ENCODE measurements around the gene PRR19.

- TF ChIP-seq POLR2A (IDR thresholded peaks at IDR 0.05; ENCODE audit: low read depth, low read length) (no peak), POLR2AphosphoS5 (IDR thresholded peaks at IDR 0.05; ENCODE audit: low read depth, low read length) (no peak)
These were observed 21.5 kb downstream of the PRR19 start for GRCh38 chr19:42323473-42323851.

All from GM12892 (cell line).